Stimulated activated CD4-positive, alpha-beta T cell treated with anti-CD3 and anti-CD28 coated beads, Interleukin-2, amount 100 ng/mL, for 48 hours (primary cell): ENCODE data around the gene PMM2.
"Not testable (repeated sequence)": the region's sequence is repeated elsewhere in the genome, so short reads cannot be mapped to it uniquely, and the experiment has no call there.

Experiments
- DNase-seq, 2 donors: peaks; one replicate each; pipeline ENCODE4 v3.0.0-alpha.2; 2020

The PMM2 gene

GRCh38 chr16:8822403-8822802 lies 24.8 kb downstream of the PMM2 start:
- DNase-seq: no peak

GRCh38 chr16:8826278-8826879 lies 28.7 kb downstream of the PMM2 start:
- no peak for DNase-seq

- no peak for DNase-seq
These were observed 31.0 kb downstream of the PMM2 start for GRCh38 chr16:8828541-8829165.

GRCh38 chr16:8831450-8831849 lies 33.8 kb downstream of the PMM2 start:
- DNase-seq: no peak

- no peak for DNase-seq
These were observed 34.5 kb downstream of the PMM2 start for GRCh38 chr16:8831871-8832716.

GRCh38 chr16:8832717-8833105 lies 35.1 kb downstream of the PMM2 start:
- no peak for DNase-seq

DNA sequence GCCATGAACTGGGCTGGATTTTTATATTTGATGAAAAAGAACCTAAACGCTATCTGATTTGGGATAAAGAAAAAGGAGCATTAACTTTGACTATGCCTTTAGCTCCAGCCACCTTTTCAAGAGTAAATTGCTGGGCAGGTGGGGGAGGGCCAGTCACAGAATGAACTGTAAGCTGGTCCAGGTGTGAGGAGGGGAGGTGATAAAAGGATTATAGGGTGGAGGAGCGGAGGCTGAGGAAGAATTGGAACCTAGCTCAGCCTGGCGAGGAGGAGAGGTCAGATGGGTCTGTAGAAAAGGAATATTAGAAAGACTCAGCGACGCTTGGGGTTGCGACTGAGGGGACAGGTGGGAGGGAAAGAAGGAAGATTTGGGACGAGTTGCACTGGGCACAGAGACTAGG lies 39.2 kb downstream of the PMM2 start:
- not testable (repeated sequence) for DNase-seq

DNA sequence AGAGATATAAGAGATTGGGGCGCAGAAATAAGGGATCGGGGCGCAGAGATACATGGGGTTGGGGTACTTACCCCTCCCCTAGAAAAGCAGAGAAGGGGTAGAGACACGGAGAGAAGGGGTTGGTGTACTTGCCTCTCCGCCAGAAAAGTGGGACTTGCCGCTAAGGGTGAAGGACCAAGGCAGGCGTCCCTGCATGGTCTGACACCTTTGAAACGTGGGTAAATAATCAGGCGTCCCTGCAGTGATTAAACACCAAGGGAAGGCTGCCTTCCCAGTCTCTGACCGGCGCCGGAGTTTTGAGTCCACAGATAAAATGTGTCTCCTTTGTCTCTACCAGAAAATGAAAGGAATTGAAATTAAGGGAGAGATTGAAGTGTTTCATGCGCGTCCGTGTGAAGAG lies 40.0 kb downstream of the PMM2 start:
- not testable (repeated sequence) for DNase-seq

DNA sequence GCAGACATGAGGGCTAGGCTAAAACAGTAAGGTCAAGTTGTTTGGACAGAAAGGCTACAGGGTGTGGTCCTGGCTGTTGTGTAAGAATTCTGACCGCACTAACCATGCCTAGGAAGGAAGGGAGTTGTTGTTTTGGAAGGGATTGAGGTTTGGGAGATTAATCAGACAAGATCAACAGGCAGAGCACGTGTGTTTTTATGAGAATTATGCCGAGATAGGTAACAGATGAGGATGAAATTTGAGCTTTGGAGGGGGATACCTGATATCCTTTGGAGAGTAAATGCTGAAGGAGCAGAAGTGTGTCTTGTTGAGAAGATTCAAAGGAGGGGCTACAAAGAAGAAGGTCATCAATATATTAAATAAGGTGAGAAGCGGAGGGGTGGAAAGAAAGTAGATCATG lies 44.4 kb downstream of the PMM2 start:
- DNase-seq: not testable (repeated sequence)

DNA sequence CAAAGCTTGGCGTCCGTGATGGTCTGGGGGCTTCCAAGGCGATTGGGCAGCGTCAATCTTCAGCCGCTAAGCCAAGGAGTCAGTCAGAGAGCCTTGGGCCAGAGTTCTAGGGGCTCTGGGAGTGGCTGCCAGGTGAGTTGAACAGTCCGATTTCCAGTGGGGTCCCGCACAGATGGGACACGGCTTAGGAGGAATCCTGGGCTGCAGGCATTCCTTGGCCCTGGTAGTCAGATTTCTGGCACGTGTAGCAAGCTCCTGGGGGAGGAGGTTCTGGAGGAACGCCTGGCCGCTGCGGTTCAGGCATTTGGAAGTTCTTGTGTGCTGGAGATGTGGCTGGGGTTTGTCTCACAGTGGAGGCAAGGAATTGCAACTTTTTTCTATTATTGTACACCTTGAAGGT lies 45.7 kb downstream of the PMM2 start:
- DNase-seq: not testable (repeated sequence)

- DNase-seq: no peak
These were observed 48.2 kb downstream of the PMM2 start for GRCh38 chr16:8845699-8846298.

DNA sequence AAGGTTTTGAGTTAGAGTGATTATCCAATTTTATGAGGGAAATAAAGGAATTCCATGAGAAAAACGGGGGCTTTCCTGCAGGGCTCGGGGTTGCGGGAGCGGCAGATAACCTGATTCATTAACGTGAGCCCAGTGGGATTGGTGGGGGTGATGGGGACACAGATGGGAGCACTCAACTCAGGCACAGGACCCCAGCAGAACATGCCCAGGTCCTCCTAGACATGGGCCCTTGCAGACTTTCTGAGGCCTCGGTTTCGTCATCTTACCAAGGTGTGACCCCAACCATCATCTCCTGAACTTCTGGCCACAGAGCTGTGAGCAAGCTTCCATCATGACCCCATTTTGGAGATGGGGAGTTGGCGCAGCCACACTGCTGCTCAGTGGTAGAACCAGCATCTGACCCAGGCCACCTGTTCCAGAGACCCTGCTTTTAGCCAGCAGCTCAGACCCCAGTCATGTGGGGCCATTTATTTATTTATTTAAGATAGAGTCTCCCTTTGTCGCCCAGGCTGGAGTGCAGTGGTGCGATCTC lies 48.8 kb downstream of the PMM2 start:
- DNase-seq: no peak

DNA sequence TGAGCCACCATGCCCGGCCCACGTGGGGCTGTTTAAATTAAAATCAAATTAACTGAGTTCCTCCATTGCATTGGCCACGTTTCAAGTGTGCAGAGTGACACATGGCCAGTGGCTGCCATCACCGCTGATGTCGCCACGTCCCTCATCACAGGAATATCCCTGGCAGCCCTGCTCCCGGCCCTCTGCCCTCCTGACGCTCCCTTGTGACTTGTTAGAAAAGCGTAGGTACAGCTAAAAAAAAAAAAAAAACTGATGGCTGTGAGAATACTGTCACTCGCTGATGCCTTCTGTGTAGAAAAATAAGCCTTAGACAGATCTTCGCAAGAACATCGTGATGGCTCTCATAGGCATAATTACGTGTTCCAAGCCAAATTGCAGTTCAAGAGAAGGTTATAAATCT lies 49.5 kb downstream of the PMM2 start:
- no peak for DNase-seq

GRCh38 chr16:8847623-8848022 lies 50.0 kb downstream of the PMM2 start:
- DNase-seq: no peak

GRCh38 chr16:8848231-8848938 lies 50.7 kb downstream of the PMM2 start:
- DNase-seq: no peak

DNA sequence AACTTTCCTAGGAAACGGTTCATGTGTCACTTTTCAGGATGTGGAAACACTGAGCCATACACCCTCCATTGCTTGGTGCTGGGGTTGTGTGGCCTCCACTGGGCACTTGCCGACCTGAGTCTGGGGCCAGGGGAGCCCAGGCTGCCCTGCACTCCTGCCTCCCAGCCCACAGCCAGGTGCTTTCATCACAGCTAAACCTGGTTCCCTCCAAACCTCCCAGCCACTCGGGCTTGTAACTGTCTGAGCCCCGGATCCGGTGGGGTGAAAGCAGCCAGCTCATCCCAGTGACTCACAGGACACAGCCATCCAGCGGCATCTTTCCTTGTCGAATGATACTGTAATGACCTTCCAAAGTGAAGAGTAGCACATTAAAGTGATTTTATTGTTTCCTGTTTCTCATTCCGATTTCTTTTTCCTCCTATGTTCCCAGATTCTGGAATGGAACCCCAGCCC lies 51.3 kb downstream of the PMM2 start:
- no peak for DNase-seq

GRCh38 chr16:8849411-8850011 lies 51.9 kb downstream of the PMM2 start:
- no peak for DNase-seq

DNA sequence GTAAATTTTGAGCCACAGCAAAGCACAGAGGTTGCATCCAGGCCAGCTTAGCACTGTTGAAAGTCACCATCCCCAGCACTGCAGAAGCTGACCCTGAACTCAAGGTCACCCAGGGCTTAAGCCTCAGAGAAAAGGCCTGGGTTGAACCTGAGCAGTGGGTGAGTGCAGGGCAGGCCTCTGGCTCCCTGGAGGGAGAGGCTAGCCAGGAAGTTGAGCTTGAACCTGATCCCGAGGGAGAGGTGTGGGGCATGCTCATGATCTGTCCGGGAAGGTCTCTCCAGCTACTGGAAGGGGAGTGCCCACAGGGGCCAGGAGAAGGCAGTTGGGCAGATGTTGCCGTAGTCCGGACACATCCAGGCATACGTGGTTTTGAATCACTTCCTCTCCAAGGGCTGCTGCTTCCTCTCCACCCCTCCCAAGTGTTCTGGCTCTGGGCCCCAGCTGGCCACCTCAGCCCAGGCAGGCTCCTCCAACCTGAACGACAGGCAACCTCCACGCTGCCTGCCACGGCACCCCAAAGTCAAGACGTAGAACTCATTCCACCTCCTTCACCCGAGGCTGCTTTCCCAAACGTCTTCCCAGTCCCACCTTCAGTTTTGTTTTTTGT lies 52.7 kb downstream of the PMM2 start:
- DNase-seq: no peak

DNA sequence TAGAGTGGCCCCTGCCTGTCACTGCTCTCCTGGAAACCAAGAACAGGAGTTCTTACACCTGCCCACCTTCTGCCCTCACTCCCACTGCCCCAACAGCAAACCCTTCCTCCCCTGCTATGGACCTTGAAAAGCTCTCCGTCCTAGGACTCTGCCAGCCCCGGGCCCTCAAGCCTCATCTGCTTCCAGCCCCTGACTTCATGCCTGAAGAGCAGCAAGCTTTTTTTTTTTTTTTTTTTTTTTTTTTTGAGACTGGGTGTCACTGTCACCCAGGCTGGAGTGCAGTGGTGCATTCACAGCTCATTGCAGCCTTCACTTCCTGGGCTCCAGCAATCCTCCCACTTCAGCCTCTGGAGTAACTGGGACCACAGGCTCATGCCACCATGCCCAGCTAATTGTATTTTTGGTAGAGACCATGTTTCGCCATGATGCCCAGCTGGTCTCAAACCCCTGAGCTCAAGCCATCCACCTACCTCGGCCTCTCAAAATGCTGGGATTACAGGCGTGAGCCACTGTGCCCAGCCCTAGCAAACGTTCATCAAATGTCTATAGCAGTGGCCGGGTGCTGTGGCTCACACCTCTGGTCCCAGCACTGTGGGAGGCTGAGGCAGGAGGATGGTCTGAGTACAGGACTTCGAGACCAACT lies 54.2 kb downstream of the PMM2 start:
- DNase-seq: no peak

DNA sequence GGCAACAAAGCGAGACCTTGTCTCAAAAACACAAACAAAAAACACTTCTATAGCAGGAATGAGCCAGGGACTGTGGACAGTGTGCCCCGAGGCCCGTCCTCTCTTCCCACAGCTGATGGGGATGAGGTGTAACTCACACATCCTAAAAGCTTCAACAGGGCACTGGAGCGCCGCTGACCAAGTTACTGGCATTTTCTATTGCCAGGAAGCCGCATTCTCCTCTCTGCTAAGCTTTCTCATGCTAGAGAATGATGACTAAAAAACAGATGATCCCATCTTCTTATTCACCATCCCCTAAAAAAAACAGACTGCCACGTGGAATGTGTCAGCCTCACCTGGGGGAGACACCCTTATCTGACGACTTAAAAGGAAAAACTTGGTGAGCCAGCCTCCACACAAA lies 54.9 kb downstream of the PMM2 start:
- DNase-seq: no peak

DNA sequence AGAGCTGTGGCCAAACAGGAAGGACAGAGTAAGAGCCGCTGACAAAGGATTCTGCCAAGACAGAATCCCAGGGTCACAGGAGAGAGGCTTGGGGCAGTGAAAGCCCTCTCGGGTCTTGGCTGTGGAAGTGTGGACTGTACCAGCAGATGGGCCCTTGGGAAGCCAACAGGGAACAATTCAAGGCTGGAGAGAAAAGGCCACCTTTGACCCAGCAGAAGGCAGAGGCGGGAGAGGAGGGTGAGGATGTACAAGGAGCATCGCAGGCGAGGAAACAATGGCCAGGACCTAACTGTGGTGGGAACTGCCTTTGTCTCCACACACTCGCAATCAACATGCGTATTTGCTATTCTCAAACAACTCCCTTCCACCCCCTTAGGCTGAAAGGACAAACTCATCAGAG lies 55.5 kb downstream of the PMM2 start:
- DNase-seq: no peak
